Amygdala (tissue), 56 donors: ENCODE results near the gene ZNF565.
"Not testable (repeated sequence)": the region's sequence is repeated elsewhere in the genome, so short reads cannot be mapped to it uniquely, and the experiment has no call there.

Source experiments
- DNase-seq, 56 donors: peaks; one replicate each; lab custom pipeline; 2025; lab: John Stamatoyannopoulos, UW

The ZNF565 gene

GRCh38 chr19:36215276-36216123 lies 1.0 kb upstream of the ZNF565 start:
- peak in 1 of 56 donors; percentile 66 for DNase-seq

GRCh38 chr19:36212895-36213294 lies 1.6 kb downstream of the ZNF565 start:
- DNase-seq = no peak

GRCh38 chr19:36210497-36210896 lies 4.0 kb downstream of the ZNF565 start:
- no peak for DNase-seq

- no peak for DNase-seq
Measured at GRCh38 chr19:36209372-36209771, 5.1 kb downstream of the ZNF565 start.

- no peak for DNase-seq
Measured at GRCh38 chr19:36207605-36208252, 6.7 kb downstream of the ZNF565 start.

GRCh38 chr19:36203293-36203692 lies 11.2 kb downstream of the ZNF565 start:
- DNase-seq = no peak

GRCh38 chr19:36201684-36202083 lies 12.8 kb downstream of the ZNF565 start:
- DNase-seq = no peak

GRCh38 chr19:36198119-36198518 lies 16.3 kb downstream of the ZNF565 start:
- DNase-seq = peak in 21 of 56 donors; percentile 3 to 93 (median 40)

GRCh38 chr19:36196249-36196648 lies 18.2 kb downstream of the ZNF565 start:
- no peak for DNase-seq

- not testable (repeated sequence) for DNase-seq
Measured at GRCh38 chr19:36186722-36187121, 27.7 kb downstream of the ZNF565 start.

- no peak for DNase-seq
Measured at GRCh38 chr19:36183245-36183628, 31.2 kb downstream of the ZNF565 start.

- DNase-seq = no peak
Measured at GRCh38 chr19:36182612-36183244, 31.7 kb downstream of the ZNF565 start.

- not testable (repeated sequence) for DNase-seq
Measured at GRCh38 chr19:36179077-36179476, 35.4 kb downstream of the ZNF565 start.

- DNase-seq = not testable (repeated sequence)
Measured at GRCh38 chr19:36173846-36174245, 40.6 kb downstream of the ZNF565 start.

GRCh38 chr19:36172852-36173251 lies 41.6 kb downstream of the ZNF565 start:
- DNase-seq = no peak

- no peak for DNase-seq
Measured at GRCh38 chr19:36169084-36169760, 45.2 kb downstream of the ZNF565 start.

GRCh38 chr19:36163813-36164212 lies 50.7 kb downstream of the ZNF565 start:
- no peak for DNase-seq

- no peak for DNase-seq
Measured at GRCh38 chr19:36160821-36161596, 53.5 kb downstream of the ZNF565 start.

- no peak for DNase-seq
Measured at GRCh38 chr19:36153126-36153525, 61.3 kb downstream of the ZNF565 start.
